Stimulated activated naive CD8-positive, alpha-beta T cell treated with anti-CD3 and anti-CD28 coated beads, Interleukin-15, Interleukin-2, amounts not matched to agents 100 U/mL and 50 U/mL, for 24 hours (primary cell): ENCODE measurements around the gene SACS.

Experiments used
- ATAC-seq: fragments of 150-1000 bp; cut with Tn5 transposase; one replicate; pipeline ENCODE4 v1.10.0; 2021
- DNase-seq: peaks from one replicate; pipeline ENCODE4 v3.0.0; 2021

SACS gene

DNA sequence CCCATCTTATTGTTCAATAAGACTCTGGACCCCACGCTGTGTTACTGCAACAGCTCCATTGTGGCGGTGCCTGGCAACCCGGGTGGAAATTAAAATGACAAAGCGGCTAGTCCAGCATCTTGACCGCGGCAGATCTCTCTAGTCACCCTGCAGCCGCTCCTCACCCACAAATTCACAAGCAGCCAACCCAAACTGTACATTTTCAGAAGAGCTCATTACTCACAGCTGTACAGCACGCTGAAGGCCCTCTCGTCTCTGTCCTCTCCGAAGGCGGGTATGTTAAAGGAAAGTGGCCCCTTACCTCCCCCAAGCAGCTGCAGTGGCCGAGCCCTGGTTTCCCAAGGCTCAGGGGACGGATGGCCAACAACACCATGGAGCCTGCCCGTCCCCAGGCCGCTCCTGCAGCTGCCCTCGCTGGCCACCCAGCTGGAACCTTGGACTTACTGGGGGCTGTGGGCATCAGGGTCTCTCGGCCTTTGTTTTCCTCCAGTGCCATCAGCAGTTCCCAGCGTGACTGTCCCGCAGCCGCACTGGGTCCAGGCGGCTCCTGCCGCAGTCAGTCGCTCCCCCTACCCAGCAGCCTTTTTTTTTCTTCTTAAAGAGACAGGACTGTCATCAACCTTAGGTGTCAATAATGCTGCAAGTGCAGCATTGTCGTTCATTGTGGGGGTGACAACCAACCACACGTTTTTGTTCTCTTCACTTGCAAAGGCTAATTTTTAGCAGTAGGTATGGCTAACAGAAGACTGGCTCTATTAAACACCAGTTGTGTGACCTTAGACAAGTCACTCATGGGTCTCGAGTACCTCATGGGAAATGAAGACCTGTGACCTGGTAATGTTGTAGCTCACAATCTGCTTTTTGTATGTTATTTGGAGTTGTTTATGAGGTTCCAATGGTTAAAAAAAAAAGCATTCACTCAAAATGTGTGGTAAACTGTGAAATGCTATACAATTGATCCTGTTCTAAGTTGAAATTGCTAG is at the start of gene SACS:
Gene SACS, minus strand, starts transcription at position 532 of the 983 bp plus-strand sequence. CDS start 22,463 bp downstream, outside the sequence.
- no peak for ATAC-seq
- DNase-seq = no peak

- ATAC-seq = no peak
- no peak for DNase-seq
These were observed 46.8 kb upstream of the SACS start for GRCh38 chr13:23480324-23480723.

DNA sequence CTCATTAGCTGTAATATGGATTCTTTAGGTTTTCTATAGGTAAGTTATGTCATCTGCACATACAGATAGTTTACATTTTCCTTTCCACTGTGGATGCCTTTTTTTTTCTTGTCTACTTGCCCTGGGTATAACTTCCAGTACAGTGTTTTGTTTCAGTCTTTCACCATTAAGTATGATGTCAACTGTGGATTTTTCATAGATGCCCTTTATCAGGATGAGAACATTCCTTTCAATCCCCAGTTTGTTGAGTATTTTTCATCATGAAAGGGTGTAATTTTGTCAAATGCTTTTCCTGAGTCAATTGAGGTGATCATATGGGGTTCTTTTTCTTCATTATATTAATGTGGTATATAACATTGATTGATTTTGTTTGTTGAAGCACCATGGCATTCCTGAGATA is 43.6 kb upstream of the SACS start:
- no peak for ATAC-seq
- DNase-seq = no peak

GRCh38 chr13:23473221-23473620 is 39.7 kb upstream of the SACS start:
- no peak for DNase-seq
- no peak for ATAC-seq

DNA sequence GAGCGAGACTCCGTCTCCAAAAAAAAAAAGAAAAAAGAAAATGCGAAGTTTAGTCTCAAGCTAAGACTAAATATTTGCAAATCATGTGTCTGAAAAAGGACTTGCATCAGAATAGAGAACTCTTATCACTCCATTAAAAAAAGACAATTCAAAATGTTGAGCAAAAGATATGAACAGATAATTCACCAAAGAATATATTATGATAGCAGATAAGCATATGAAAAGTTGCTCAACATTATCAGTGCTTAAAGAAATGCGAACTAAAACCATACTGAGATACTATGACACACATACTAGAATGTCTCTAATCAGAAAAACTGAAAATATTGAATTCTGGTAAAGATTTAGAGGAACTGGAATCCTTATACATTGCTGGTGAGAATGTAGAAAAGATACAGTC is 38.7 kb upstream of the SACS start:
- DNase-seq = no peak
- ATAC-seq = no peak

GRCh38 chr13:23470790-23471614 is 37.5 kb upstream of the SACS start:
- DNase-seq = no peak
- no peak for ATAC-seq

GRCh38 chr13:23469951-23470421 is 36.5 kb upstream of the SACS start:
- DNase-seq (no peak), ATAC-seq (no peak)

GRCh38 chr13:23468811-23469210 is 35.3 kb upstream of the SACS start:
- DNase-seq (no peak), ATAC-seq (no peak)

GRCh38 chr13:23467932-23468278 is 34.4 kb upstream of the SACS start:
- ATAC-seq = no peak

DNA sequence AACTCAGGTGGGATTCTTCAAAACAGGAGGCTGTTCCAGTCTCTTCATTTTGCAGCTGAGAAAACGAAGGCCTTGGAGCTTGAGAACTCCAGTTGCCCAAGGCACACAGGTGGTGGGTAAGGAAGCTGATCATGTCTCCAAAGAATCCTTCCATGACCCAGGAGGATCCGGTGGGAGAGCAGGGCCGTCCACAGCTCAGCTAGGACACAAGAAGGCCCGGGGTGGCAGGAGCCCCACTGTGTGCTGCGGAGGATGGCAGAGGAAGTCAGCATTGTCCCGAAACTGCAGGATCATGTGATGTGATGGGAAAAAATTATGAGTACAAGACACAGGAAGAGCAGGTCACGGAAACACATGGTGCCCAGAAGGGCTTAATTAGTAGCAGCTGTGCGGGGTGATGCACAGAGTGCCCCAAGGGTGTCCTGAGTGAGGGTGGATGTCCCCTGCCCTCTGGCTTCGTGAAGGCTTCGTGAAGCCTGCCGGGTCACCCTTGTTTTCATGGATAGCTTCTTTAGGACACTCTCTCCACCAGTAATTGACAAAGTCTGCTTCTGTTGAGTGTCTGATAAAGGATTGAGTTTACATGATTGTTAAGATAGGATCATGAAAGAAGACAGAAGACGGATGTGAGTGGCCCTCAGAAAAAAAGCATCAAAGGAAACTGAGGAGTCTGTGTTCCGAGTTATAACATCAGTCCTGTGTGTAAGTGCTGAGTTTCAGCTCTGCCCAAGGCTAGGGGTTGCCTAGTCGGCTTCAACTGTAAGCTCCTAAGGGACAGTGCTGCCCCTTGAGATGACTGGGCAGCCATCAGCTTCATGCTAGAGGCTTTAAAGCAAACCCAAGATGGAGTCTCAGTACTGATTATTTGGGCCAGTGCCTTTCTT is 33.8 kb upstream of the SACS start:
- ATAC-seq = no peak
- no peak for DNase-seq

More at GRCh38 chr13:23467932-23468278, 34.4 kb upstream of the SACS start:
- DNase-seq = no peak

- DNase-seq = peak; percentile 66
- ATAC-seq = peak; percentile 92
These were observed 32.9 kb upstream of the SACS start for GRCh38 chr13:23466144-23467002.

DNA sequence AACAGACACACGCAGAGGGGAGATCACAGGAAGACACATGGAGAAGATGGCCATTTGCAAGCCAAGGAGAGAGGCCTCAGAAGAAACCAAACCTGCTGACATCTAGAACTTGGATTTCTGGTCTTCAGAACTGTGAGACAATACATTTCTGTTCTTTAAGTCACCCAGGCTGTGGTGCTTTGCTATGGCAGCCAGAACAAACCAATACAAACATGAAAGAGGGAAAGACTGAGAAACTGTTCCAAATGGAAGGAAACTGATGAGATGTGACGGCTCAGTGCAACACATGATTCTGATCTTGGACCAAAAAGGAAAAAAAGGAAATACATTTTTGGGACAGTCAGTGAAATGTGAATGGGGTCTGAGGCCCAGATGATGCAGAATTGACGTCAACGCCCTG is 30.2 kb upstream of the SACS start:
- no peak for ATAC-seq
- no peak for DNase-seq

- no peak for DNase-seq
- no peak for ATAC-seq
These were observed 29.5 kb upstream of the SACS start for GRCh38 chr13:23462815-23463559.

DNA sequence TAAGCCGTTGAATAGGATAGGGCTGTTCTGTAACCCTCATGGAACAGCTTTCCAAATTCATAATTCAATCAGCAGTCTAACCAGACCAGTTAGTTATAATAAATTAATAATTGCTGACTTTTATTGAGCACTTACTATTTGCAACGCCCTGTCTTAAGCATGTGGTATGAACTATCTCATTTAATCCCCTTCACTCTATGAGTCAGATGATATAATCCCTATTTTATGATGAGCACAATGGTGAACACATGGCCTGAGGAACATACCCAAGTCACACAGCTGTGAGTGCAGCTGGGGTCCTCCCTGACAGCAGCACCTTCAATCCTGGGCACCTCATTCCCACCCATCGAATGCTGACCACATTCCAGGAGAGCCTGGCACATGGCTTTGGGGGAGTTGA is 28.0 kb upstream of the SACS start:
- DNase-seq (no peak), ATAC-seq (no peak)

- ATAC-seq = no peak
- no peak for DNase-seq
These were observed 27.4 kb upstream of the SACS start for GRCh38 chr13:23460921-23461320.

GRCh38 chr13:23460309-23460708 is 26.8 kb upstream of the SACS start:
- DNase-seq (no peak), ATAC-seq (no peak)

DNA sequence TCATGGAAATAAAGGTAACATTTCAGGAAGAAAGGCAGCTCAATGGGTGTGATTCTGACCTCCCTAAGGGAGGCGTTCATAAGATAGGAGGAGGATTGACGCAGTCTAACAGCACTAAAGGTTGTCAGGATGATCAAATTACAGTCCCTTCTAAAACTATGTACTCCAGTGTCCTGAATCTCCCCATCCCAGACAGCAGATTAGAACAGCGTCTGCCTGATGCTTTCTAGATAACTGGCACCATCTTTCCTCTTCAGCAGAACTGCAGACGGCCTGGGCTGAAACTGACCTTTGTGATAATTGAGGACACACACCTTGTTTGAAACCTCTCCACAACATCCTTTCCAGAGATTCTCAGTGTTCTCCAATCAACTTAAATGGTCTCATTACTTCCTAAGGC is 25.5 kb upstream of the SACS start:
- no peak for ATAC-seq
- DNase-seq = no peak

DNA sequence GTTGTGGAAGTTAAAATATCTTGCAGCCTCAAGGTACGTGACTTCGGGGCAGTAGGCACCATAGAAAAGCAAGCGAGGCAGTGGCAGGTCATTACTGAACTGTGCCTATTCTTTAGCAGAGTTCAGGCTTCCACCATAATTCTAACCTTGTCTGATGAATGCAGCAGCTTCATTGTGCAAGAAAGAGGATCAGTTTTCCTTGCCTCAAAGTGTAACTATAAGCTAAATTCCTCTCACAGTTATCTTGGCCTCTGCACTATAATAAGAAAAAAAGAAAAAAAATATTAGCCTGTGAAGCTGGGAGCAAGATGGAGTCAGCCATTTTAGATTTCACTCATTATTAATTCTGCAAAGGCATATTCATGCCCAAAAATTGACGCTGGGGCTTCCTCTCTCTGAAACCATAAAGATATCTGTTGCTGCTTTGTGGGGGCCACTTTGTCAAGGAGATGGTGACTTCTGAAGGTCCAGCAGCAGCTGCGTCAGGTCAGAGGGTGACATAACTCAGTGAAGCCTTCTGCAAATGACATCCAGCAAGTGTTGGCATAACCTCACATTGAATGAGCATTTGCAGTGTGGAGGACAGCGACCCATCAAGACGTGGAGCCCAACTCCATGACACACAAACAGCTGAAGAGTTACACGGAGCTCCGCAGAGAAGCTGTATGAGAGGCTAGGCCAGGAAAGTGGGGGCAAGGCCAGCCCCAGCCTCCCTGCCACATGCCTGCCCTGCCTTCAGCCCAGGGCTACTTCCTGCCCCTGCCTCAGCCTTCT is 23.1 kb upstream of the SACS start:
- ATAC-seq = no peak
- no peak for DNase-seq

DNA sequence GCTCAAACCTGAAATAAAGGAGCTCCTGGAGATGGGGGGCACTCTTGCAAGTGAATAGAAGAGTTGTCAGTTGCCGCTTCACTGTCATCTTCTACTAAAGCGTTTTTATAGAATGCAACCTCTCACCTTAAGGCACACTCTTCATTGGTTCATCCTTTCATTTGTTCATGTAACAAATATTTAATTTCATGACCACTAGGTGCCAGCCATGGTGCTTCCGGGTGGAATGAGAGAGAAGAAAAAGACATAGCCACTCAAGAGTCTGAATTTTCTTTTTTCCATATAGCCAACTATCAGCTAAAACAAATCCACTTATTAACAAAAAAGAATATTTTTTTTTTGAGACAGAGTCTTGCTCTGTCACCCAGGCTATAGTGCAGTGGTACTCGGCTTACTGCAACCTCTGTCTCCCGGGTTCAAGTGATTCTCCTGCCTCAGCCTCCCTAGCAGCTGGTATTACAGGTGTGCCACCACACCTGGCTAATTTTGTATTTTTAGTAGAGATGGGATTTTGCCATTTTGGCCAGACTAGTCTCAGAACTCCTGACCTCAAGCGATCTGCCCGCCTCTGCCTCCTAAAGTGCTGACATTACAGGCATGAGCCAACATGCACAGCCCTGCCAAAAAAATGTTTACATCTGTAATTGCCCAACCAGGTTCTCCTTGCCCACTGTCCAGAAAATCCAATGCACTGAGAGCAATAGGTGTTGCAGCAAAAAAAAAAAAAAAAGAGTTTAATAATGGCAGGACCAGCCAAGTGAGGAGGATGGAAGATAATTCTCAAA is 22.1 kb upstream of the SACS start:
- ATAC-seq (no peak), DNase-seq (no peak)
